HG02970 (cell line): ENCODE results near the gene RAPGEF1.

ENCODE experiments used
- ATAC-seq: cut with Tn5 transposase; IDR thresholded peaks from one replicate; pipeline ENCODE4 v1.9.1; 2021; ENCODE audit warnings: mild to moderate bottlenecking, moderate library complexity, moderate number of reproducible peaks; ENCODE audit not compliant: unreplicated experiment, low FRiP score

The RAPGEF1 gene

DNA sequence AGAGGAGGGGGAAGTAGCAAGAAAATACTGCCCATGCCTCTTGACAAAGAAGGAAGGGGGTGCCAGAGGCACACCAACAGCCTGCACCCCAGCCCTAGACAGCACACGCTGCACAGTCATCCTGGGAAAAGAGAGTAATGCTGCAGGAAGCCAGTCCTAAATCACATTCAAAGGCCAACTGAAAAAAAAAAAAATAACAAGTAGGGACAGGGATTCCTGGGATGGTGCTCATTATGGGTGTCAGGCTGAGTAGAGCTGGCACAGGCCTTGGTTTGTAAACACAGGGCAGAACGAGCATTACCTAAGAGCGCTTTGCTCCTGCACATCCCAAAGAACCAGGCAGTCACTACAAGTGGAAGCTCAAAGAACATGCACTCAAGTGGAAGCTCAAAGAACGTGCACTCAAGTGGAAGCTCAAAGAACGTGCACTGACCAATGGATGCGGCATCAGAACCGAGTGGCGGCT is 7.8 kb downstream of the RAPGEF1 start:
- no peak for ATAC-seq

DNA sequence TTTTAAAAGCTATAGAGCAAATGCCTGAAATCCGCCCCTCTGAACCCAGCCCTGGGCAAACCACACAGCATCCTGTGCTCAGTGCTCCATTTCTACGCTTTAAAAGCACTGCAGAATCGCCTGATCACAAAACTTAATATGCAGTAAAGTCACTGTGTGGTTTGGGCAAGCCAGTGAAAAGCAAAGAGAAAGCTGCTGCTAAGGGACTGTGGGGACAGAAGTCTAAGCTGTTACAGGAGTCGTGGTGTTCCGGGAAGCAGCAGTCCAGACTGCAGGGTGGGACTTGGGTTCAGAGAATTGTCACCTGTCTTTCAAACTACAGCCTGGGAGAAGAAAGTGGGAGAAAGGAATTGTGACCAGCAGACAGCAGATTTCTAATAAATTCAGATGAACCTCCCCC is 8.2 kb downstream of the RAPGEF1 start:
- no peak for ATAC-seq

DNA sequence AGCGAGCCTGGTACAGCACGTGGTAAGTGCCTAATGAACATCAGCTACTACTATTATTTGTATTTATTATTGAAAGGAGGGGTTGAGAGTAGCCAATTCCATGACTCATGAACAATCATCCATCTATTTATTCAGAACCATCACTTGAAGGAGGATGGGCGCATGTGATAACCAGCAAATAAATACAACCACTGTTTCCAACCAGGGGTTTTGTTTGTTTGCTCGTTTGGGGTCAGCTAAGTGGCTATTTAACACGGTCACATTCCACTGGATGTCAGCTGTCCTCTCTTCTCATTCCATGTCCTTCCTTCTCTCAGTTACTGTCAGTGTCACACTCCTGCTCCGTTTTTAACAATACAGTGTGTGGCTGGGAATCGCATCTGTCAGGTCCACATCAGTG is 8.6 kb downstream of the RAPGEF1 start:
- no peak for ATAC-seq

DNA sequence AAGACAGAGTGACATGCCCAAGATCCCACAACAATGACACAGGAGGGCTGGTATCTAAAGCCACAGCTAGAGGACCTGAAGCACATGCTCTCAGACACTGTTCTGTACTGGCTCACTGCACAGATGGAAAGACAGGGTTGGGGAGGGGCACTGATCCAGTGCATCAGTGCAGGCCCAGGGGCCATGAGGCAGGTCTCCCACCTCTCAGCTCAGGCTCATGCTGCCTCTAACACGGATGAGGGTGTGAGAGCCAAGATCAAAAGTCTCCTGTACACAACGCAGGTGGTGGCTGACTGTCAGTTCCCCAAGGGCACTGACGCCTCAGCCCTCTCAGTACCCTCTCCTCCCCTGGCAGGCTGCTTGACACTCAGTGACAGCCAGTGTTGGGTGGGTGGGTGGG is 10.9 kb downstream of the RAPGEF1 start:
- ATAC-seq = no peak

DNA sequence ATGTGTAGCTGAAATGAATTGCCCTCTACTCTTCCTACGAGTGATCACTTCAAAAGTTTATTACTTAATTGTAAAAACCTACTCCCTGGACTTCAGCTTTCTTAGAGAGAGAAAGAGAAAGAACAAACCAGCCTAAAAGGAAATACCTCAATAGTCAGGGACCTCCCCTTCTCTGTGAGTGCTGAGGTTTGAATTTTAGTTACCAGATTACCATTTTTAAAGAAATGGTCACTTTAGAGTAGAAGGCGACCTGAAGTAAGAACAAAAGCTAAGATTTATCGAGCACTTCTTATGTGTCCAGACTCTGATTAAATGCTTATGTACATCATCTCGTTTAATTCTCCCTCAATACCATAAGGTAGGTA is 11.3 kb downstream of the RAPGEF1 start:
- no peak for ATAC-seq

DNA sequence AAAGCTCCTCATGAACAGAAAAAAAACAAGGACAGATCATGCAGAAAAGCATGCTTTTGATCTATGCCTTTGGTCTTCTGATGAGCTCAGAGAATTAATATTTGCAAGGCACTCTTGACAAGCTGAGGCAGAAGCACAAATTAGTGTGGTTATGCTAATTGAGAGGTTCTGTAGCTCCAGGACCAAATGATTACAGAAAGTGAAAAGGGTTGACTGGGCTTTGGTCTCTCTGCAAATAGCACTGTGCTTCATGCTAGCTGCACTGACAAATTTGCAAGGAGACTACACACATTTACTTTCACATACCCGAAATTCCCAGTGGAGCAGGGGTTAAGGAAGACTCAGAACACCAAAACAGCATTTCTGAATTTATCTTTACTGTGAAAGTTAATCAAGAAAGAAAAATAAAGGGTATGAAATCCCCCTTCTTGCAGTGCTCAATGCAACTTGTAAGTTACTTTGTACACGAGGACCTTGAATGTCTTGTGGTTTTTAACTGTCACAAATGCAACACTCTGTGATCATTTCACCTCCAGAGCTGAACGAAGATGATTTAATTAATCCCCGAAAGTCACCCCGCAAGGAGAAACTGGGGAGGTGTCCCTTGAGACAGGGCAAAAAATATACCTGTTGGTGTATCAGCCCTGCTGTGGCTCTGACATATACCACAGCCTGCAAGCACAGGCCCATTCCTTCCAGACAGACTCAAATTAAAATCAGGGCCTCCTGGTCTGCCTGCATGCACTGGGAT is 11.9 kb downstream of the RAPGEF1 start:
- ATAC-seq = no peak

DNA sequence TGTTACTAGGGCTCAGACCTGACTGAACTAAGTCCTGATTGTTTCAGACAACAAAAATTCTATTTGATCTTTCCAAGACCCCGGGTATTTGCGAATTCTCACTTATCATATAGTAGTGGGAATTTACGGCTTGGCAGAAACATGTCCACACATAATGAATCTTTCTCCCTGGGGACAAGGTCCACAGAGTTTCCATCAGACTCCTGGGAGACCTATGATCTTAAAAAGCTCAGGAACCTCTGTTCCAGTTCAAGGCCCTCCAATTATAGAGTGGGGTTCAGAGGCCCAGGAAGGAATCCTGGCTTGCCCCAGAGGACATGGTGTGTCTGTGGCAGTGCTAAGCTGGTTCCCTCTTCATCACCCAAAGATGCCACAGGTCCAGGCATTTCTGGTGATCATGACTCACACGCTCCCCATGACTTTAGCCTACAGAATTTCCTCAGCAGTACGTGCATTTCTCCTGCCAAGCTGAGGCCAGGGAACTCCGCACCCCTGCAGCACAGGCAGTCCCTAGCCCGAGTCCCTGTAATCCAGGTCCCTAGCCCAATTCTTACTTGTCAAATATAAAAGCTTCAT is 12.6 kb downstream of the RAPGEF1 start:
- no peak for ATAC-seq

DNA sequence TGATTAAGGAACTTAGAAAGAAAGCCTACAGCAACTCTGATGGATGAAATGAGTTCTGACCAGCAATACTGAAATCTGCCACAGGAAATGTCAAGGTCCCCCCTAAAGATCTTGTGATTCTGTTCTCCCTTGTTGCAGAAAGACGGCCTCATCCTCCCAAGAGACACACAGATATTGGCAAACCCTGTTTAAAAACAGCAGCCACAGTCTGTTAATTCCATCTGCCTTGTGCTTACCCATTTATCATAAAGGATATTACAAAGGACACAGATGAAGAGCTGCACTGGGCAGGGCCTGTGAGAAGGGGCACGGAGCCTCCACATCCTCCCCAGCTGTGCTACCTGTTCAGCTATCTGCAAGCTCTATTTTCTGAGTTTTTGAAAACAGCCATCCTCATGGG is 15.2 kb downstream of the RAPGEF1 start:
- ATAC-seq = no peak

DNA sequence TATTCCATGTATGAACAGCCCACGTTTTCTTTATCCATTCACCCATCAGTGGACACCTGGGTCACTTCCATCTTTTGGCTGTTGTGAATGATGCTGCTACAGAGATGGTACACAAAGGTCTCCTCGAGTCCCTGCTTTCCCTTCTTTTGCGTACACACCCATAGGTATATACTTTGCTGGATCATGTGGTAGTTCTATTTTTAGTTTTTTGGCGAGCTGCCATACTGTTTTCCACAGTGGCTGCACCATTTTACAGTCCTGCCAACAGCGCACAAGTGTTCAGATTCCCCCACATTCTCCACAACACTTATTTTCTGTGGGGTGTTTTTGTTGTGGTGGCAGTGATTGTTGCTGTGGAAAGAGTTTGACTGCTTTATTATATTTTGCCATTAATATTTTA is 16.2 kb downstream of the RAPGEF1 start:
- no peak for ATAC-seq

DNA sequence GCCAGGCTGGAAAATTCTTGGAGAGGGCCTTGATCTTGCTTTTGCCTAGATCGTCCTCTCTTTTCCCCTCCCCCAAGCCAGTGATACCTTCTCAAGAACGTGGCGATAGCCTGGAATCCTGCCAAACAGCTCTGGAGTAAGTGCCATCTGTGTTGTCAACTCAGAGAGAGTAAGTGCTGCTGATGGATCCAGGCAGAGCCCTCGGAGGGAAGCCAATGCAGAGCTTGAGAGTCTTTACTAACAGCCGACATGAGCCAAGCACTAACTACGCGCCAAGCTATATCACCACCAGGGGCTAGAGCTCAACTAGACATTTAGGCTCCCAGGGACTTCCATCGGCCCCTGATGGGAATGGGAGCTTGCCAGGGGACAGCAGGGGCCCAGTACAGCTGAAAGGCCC is 17.6 kb downstream of the RAPGEF1 start:
- ATAC-seq = no peak

DNA sequence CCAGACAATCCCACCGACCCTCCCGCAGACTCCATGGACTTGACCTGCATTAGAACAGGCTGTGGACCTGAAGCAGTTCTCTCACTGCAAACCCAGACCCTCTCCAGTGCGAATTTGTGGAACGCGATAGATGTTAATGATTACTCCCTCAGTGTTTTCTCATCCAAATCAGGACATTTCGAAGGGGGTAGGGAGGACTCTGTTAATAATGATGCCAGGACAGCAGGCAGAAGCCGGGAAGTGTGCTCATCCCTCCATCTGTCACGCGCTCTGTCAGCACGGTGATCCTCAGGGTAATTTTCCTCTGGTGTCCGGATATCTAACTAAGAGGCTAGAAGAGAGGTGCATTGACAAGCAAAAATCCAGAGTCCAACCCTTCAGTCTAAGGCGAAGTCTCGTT is 18.8 kb downstream of the RAPGEF1 start:
- no peak for ATAC-seq

DNA sequence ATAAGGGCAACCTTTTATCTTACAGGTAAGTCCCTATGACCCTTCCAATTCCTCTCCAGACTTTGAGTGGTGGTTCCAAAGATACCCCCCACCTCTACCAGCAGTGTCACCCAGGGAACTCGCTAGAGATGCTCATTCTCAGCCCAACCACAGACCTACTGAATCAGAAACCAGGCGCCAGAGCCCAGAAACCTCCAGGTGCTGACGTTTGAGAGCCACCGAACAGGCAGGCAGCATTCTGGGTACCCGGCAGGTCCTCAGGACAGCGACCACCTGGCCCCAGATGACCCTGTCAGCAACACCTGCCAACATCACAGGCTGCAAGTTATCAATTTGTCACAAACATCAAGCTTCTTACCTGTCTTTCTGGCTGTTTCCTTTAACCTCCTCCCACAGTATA is 19.5 kb downstream of the RAPGEF1 start:
- no peak for ATAC-seq

DNA sequence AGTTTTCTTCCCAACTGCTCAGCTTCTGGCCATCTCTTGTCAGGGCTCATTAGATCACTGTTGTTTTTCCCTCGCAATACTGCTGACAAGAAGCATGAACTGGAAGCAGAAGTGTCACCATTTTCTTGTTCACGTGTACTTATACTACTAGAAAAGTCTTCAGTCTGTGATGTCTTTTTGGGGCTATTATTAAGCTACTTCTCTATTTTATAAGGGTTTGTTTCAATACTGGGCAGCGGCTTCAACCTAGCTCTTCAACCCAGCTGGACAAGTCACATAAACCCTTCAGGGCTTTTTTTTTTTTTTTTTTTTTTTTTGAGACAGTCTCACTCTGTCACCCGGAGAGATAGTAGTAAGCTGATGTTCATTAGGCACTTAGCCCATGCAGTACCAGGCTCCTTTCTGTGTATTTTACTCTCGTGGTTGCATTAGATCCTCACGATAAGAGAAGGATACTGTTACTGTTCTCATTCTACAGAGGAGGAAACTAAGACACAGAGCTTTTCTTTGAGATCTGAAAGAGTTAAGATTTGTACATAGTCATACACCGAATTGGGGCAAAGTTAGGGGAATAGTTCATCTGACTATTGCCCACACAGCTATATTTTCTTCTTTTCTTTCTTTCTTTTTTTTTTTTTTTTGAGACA is 20.5 kb downstream of the RAPGEF1 start:
- no peak for ATAC-seq

DNA sequence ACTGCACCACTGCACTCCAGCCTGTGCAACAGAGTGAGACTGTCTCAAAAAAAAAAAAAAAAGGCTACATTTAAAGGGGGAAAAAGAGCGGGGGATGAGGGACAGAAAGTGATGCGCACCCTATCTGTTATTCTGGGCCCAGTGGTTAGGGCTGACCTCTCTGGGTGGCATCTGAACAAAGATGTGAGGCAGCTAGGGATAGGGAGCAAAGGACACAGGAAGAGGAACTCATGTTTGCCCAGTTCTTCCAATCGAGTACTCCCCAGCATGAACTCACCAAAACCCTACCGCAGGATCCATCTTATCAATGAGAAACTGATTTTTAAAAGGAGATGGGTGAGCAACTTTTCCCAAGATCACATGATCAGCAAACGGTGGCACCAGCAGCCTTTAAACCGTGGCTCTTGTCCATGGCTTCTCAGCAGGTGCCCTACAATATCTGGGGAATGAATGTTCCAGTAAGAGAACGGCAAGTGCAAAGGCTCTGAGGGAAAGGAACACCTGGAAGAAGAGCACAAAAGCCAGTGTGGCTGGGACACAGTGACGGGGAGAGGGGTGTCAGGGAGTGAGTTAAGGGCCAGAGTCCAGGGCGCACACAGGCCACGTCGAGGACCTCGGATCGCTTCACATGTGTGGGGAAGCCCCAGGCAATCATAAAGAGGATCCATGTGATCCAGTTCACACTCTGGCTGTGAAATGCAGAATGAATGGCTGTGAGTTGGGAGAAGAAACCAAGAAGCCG is 22.0 kb downstream of the RAPGEF1 start:
- no peak for ATAC-seq

DNA sequence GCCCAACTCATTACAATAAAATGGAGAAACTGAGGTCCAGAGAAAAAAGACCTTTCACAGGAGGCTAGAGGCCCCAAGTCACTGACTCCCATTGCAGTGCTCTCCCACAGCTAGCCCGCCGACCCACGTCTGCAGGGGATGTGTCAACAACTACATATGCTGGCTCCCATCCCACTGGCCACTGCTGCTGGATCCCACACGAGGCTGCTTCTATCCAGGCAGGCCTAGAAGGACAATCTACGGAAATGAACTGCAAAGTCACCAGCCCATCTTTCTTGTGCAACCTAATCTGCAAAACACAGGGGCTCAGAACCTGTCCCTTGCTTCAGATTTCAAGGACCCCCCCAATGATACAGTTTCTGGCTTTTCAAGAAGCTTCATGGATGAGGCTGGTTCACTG is 24.0 kb downstream of the RAPGEF1 start:
- ATAC-seq = no peak

DNA sequence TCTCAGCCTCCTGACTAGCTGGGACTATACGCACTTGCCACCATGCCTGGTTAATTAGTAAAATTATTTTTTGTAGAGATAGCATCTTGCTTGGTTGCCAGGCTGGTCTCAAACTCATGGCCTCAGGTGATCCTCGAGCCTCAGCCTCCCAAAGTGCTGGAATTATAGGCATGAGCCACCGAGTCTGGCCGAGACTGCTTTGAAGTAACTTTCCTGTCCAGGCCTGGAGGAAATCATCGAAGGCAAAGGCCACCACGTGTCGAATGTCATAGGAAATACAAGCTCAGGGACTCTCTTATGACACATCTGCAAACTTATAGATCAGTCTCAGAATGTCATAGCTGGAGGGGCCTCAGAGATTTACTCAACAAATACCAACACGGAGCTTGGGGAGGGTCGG is 25.1 kb downstream of the RAPGEF1 start:
- ATAC-seq = no peak

DNA sequence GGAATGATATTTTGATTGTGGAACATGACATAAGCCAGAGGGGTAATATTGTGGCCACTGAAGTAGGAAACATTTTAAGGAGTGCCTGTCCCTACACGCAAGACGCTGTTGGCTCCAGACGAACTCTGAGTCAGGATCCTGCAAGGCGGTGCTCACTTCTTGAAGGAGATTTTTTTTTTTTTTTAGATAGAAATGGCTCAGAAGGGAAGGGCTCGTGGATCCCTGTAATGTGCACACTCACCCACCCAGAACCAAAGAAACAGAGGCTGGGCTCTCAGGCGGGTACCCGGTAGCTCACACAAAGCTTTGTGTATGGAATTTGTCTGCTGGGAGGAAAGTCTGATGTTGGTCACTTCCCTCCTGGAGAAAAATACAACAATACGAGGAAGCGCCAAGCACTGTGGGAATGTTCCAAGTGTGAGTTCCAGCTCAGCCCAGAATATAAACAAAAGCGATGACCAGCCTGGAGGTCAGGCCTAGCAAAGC is 25.7 kb downstream of the RAPGEF1 start:
- no peak for ATAC-seq

DNA sequence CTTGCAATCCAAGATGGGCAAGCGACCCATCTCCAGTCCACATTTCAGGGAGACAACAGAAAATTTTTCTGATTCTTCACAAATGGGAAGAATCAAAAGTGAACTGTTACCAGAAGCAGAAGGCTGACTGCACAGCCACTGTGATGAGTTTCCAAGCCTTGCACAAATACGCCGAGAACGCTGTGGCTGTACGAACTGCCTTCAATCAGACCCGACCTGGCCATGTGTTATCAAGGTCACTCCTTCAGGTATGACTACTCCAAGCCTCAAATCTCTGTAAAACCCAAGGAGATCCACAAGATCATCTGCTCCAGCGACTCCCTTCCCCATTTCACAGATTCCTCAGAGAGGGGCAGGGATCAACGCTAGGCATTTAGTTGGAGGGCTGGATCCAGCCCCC is 26.9 kb downstream of the RAPGEF1 start:
- no peak for ATAC-seq

DNA sequence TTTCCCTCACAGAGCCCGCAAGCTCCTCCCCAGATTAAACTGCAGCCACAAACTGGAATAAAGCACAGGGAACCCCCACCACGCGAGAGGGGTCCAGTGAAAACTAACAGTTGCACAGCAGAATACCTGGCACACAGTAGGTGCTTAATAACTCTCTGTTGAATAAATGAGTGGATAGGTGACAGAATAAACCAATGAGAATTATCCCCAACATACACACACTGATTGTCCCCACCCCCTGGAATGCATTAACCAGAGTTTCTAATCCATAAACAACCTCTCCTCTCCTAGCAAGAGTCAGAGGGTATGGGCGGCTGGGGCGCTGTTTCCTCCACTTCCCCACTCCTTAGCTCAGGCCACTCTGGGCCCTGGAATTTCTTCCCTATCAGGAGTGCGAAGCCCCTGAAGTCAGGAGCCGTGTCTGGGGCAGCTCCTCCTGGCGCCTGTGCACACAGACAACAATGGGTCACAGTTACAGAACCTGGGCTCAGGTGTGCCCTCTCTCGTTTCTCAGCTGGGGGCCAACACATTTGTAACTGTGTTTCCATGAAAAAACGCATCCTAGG is 27.6 kb downstream of the RAPGEF1 start:
- ATAC-seq = no peak

DNA sequence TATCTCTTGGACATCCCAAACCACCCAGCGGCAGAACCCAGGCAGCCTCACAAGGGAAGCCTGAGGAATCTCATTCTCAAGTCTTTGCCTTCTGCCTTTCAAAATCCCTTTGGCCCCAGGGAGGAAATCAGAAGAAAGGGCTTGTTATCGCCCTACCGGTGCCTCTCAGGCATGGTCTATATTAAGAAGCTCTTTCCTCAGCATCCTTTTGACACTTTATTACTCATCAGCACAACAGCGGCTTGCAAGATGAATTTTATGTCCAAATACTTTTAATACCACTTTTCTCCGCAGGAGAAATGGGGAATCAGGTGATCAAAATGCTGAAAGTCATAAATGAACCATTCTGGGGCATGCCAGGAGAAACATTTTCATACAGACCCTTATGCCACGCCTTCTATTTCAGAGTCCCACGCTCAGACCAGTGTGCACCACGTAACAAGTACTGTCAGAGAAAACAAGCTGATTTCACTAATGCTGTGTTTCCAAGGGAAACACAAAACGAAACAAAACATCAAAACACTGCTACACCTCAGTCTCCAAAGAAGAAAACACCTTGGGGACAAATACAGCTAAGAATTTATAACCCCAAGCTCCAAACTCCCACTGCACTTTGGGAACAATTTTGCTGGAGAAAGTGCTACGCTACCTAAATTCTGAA is 30.0 kb downstream of the RAPGEF1 start:
- ATAC-seq = no peak
